ENCODE results near the gene HRH2.

HRH2 gene

DNA sequence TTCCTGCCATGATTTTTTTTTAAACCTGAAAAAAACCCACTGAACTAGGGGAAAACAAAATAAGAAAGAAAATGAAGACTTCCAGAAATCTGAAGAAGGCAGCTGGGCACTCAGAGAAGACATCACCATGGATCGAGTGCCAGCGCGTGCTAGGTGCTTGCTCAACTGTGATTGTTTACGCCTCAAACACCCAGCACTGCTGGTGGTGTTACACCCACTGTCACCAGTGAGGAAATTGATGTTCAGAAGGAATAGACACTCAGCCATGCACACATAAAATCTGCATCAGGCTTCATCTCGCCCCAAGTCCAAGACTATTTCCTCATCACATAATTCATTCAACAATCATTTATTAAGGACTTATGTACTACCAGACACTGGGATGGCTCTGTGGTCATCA lies 82.1 kb downstream of the HRH2 start:
- H3K4me3 ChIP-seq (ENCODE audit: low read length), result no peak overlapping the region
- DNase-seq (ENCODE audit: low read depth), result no peak
- TF ChIP-seq, protein P1, sequence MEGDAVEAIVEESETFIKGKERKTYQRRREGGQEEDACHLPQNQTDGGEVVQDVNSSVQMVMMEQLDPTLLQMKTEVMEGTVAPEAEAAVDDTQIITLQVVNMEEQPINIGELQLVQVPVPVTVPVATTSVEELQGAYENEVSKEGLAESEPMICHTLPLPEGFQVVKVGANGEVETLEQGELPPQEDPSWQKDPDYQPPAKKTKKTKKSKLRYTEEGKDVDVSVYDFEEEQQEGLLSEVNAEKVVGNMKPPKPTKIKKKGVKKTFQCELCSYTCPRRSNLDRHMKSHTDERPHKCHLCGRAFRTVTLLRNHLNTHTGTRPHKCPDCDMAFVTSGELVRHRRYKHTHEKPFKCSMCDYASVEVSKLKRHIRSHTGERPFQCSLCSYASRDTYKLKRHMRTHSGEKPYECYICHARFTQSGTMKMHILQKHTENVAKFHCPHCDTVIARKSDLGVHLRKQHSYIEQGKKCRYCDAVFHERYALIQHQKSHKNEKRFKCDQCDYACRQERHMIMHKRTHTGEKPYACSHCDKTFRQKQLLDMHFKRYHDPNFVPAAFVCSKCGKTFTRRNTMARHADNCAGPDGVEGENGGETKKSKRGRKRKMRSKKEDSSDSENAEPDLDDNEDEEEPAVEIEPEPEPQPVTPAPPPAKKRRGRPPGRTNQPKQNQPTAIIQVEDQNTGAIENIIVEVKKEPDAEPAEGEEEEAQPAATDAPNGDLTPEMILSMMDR (conservative IDR thresholded peaks at IDR 0.05; ENCODE audit: low read depth, low read length), result no peak

DNA sequence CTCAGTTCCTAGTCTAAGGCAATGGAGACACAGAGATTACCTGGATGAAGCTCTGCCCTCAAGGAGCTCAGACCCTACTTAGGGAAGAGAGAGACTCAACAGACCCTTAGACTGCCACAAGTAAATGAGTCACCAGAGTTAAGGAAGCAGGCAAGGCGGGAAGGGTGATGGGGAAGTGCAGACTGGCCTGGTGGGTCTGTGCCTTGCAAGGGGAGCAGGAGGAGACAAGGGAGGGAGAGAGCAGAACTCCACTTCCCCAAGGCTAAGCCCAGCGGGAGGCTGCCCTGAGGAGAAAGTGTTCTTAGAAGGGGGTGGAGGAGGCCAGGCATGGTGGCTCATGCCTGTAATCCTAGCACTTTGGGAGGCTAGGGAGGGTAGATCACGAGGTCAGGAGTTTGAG lies 83.7 kb downstream of the HRH2 start:
- no peak for DNase-seq (ENCODE audit: low read depth)
- no peak overlapping the region for H3K4me3 ChIP-seq (ENCODE audit: low read length)
- TF ChIP-seq, protein P1 (conservative IDR thresholded peaks at IDR 0.05; ENCODE audit: low read depth, low read length), result no peak

DNA sequence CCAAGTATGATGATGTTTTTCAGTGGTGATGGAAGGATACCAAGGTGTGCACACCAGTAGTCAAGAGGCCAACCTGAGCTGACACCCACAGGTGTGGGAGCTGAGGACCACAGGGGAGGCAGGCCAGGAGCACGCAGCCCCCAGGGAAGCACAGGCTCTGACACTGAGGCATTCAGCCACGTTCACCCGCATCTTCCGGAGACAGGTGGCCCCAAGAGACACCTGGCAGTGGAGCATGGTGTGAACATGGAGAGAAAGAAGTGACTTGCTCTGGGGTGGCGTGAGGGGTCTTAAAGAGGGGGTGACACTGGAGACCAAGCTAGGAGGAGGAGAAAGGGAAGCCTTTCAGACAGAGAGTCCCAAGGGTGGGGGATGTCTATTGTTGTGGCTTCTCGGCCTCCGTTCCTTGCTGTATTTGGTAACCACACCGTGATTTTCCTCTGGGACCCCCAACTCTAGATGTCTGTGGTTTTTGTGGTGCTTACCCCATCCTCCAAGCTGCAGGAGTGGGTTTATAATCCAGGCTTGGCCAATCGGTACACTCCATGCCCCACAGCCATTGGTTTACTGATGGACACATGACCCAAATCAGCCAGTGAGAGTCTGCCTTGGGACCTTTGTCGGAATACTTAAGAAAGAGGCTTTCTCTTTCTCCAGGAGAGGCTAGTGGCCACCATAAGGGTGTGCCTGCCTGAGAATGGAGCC lies 84.6 kb downstream of the HRH2 start:
- TF ChIP-seq, protein P1 (conservative IDR thresholded peaks at IDR 0.05; ENCODE audit: low read depth, low read length), result no peak
- no peak overlapping the region for H3K4me3 ChIP-seq (ENCODE audit: low read length)
- no peak for DNase-seq (ENCODE audit: low read depth)

DNA sequence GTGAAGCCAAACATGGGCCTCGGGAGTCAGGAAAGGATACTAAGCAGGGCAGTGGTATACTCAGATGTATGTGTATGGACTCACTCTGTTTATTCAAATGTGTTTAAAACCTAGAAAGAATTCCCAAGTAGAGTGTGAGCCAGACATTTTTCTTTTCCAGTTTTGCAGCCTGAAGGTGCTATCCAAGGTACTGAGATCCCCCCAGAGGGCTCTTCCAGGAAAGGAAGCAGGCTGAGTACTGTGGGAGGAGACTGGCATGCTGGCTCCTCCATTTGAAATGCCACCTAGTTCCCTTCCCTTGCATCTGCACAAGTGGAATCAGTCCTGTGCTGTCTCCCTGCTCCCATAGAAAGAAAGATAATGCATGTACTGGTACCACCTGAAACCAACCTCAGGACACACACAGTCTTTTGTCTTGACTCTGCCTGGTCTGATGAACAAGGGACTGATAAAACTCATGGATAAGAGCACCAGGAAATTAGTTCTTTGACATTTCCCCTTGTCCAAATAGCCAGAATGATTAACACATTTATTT lies 85.9 kb downstream of the HRH2 start:
- TF ChIP-seq, protein P1 (conservative IDR thresholded peaks at IDR 0.05; ENCODE audit: low read depth, low read length), result no peak
- H3K4me3 ChIP-seq (ENCODE audit: low read length), result no peak overlapping the region
- DNase-seq (ENCODE audit: low read depth), result no peak

DNA sequence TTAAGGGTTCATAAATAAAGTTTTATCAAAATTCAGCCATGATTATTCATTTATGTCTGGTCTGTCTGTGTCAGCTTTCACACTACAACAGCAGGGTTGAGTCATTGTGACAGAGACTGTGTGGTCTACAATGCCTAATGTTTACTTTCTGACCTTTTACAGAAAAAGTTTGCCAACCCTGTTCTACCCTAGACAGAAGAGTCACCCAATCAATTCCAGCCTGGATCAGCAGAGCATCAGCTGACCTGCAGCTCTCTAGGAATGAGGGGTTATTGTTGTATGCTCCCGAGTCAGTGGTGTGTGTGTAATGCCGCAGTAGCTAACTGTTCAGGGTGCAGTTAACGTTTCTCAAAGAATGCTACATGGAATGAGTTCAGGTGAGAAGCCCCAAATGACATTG lies 87.3 kb downstream of the HRH2 start:
- H3K4me3 ChIP-seq (ENCODE audit: low read length), result no peak overlapping the region
- TF ChIP-seq, protein P1 (conservative IDR thresholded peaks at IDR 0.05; ENCODE audit: low read depth, low read length), result no peak
- DNase-seq (ENCODE audit: low read depth), result no peak

DNA sequence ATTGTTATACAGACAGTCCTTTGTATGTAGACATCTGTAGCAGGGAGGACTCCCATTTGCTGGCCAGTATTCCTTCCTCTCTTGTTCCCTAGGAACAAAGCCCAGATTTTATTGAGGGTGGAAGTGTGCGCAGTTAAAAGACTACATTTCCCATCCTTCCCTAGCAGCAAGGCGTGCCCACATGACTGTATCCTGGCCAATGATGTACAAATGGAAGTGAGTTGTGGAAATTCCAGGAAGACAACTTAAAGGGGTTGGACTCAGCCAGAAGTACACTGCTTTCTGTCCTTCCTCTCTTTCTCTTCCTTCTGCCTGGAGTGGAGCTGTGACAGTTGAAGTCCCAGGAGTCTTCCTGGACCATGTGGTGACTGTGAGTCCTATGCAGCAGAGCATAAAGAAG lies 89.0 kb downstream of the HRH2 start:
- H3K4me3 ChIP-seq (ENCODE audit: low read length), result no peak overlapping the region
- no peak for DNase-seq (ENCODE audit: low read depth)
- TF ChIP-seq, protein P1 (conservative IDR thresholded peaks at IDR 0.05; ENCODE audit: low read depth, low read length), result no peak

DNA sequence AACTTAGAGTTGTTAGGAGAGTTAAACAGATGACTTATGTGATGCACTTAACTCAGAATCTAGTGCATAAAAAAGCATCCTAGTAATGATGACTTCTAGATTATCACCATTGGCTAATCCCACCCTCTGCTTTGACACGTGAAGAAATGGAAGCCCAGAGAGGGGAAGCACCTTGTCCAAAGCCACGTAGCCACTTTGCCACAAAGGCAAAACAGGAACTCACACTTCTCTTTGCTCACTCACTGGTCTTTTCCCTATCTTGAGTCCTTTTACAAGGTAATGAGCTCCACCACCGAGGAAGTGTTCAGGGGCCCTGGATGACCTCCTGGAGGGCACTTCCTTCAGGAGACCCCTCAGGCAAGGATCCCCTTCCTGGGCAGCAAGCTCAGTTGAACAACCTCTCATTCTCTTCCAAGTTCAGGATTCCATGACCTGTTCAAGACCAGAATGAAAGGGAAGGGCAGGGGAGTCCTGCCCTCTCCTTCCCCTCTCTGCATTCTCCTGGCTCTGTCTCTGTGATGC lies 89.7 kb downstream of the HRH2 start:
- DNase-seq (ENCODE audit: low read depth), result no peak
- TF ChIP-seq, protein P1 (conservative IDR thresholded peaks at IDR 0.05; ENCODE audit: low read depth, low read length), result no peak
- no peak overlapping the region for H3K4me3 ChIP-seq (ENCODE audit: low read length)

All from retinal pigment epithelial cell (primary cell).